ENCODE measurements around the gene STK17A.

DNA sequence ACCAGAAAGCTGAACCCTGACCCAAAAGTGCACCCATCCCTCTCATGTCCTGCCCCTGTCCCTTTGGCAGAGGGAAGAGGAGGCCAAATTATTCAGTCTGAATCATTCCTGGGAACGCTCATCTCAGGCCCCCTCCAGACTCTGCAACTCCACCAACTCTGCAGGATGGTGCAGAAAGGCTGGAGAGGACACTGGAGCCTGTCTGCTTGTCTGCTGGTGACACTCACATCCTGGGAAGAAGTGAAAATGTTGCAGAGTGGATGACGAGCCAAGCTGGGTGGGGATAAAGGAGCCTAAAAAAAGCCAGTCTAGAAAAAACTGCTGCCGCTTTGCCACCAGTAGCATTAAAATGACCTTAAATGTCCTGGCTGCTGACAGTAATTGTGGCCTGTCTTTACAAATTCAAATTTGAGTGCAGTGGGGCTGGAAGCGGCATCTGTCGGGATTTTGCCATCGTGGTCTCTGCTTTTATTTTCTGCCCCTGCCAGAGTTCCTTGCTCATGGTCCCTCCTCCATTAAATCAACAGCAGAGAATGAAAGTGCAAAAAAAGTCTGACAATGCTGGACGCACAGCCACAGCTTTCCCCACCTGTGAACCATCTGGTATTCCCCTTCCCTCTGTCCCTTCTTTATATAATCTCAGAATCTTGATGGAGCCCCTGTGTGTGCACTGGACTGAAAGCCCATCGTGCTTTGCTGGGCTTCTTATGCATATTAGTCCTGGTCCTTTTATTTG lies 63.9 kb downstream of the STK17A start:
- TF ChIP-seq, protein P1, sequence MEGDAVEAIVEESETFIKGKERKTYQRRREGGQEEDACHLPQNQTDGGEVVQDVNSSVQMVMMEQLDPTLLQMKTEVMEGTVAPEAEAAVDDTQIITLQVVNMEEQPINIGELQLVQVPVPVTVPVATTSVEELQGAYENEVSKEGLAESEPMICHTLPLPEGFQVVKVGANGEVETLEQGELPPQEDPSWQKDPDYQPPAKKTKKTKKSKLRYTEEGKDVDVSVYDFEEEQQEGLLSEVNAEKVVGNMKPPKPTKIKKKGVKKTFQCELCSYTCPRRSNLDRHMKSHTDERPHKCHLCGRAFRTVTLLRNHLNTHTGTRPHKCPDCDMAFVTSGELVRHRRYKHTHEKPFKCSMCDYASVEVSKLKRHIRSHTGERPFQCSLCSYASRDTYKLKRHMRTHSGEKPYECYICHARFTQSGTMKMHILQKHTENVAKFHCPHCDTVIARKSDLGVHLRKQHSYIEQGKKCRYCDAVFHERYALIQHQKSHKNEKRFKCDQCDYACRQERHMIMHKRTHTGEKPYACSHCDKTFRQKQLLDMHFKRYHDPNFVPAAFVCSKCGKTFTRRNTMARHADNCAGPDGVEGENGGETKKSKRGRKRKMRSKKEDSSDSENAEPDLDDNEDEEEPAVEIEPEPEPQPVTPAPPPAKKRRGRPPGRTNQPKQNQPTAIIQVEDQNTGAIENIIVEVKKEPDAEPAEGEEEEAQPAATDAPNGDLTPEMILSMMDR (IDR thresholded peaks at IDR 0.05): no peak
- TF ChIP-seq POLR2A (IDR thresholded peaks at IDR 0.05) (no peak), EP300 (IDR thresholded peaks at IDR 0.05) (no peak)

All from ovary (tissue), 3 donors.